Omental fat pad (tissue), 4 donors: Measurements from ENCODE around the gene APBB2. TPM values are rescaled to one million over a fixed set of nuclear protein-coding genes. Genes with fewer than 3 reads are reported as not detected.
A peak's percentile ranks its signal among the peaks of the same experiment; 100 is the strongest.
"Not testable (repeated sequence)": the region's sequence is repeated elsewhere in the genome, so short reads cannot be mapped to it uniquely, and the experiment has no call there.

Source experiments
- ATAC-seq: fragments of 150-250 bp; one replicate; pipeline ENCODE4 v1.9.1; 2016; ENCODE audit warnings: mild to moderate bottlenecking, moderate library complexity; ENCODE audit not compliant: low FRiP score
- DNase-seq: peaks from one replicate; pipeline ENCODE4 v3.0.0-alpha.2; 2019; ENCODE audit warnings: low spot score
- CTCF ChIP-seq, 3 donors: fragments of 450-650 bp; IDR thresholded peaks; one replicate each; pipeline ENCODE4 v1.5.1; 2016 to 2017; ENCODE audit warnings: antibody characterized with exemption in 3 of 3, mild to moderate bottlenecking in 3 of 3, moderate library complexity in 2 of 3
- total RNA-seq, 4 donors: library from RNA; depleted of rRNA; stranded (reverse); fragments of >200 nt; gene quantifications; one replicate each; pipeline ENCODE4 v1.1.0, GENCODE V29; 2016

APBB2 gene
- total RNA-seq, 4 donors from 2014 or later: 76.6 to 138 (median 113) TPM

GRCh38 chr4:41155194-41155830 is 59.0 kb downstream of the APBB2 start:
- TF ChIP-seq CTCF (IDR thresholded peaks at IDR 0.05): no peak

GRCh38 chr4:41154814-41155177 is 59.5 kb downstream of the APBB2 start:
- TF ChIP-seq CTCF (IDR thresholded peaks at IDR 0.05): no peak
- no peak for DNase-seq
- ATAC-seq: no peak

More at GRCh38 chr4:41155194-41155830, 59.0 kb downstream of the APBB2 start:
- DNase-seq: no peak
- peak; percentile 61 for ATAC-seq

GRCh38 chr4:41154010-41154813 is 60.1 kb downstream of the APBB2 start:
- DNase-seq (no peak), ATAC-seq (no peak)
- TF ChIP-seq CTCF (IDR thresholded peaks at IDR 0.05): no peak

- no peak for TF ChIP-seq CTCF (IDR thresholded peaks at IDR 0.05)
- no peak for ATAC-seq
- DNase-seq: no peak
Measured at GRCh38 chr4:41150401-41150800, 63.9 kb downstream of the APBB2 start.

GRCh38 chr4:41149568-41149967 is 64.8 kb downstream of the APBB2 start:
- not testable (repeated sequence) for DNase-seq, ATAC-seq

- ATAC-seq: no peak
- TF ChIP-seq CTCF (IDR thresholded peaks at IDR 0.05): no peak
- DNase-seq: no peak
Measured at GRCh38 chr4:41148931-41149330, 65.4 kb downstream of the APBB2 start.

- DNase-seq (no peak), ATAC-seq (no peak)
- no peak for TF ChIP-seq CTCF (IDR thresholded peaks at IDR 0.05)
Measured at GRCh38 chr4:41148292-41148691, 66.0 kb downstream of the APBB2 start.

GRCh38 chr4:41147570-41147969 is 66.8 kb downstream of the APBB2 start:
- ATAC-seq, DNase-seq: not testable (repeated sequence)
